Astrocyte (in vitro differentiated cells and primary cell): Measurements from ENCODE around the gene PRKG2. TPM values are rescaled to one million over a fixed set of nuclear protein-coding genes. Genes with fewer than 3 reads are reported as not detected.

Experiments
- DNase-seq: peaks from one replicate; pipeline ENCODE4 v3.0.0-alpha.2; 2010; ENCODE audit warnings: low read depth
- FAIRE-seq: peaks from 2 replicates; lab custom pipeline; 2011; peaks lifted over from hg19 to GRCh38; lab: Jason Lieb, UNC
- H2AFZ ChIP-seq: 2 replicates; pipeline ENCODE4 v1.6.0; 2012; ENCODE audit warnings: low read depth, low read length, inconsistent platforms
- H3K27ac ChIP-seq: 2 replicates; pipeline ENCODE4 v1.5.1; 2011; ENCODE audit warnings: low read depth, low read length, inconsistent platforms
- H3K27me3 ChIP-seq: 2 replicates; pipeline ENCODE4 v1.6.0; 2011; ENCODE audit warnings: low read length, inconsistent platforms; ENCODE audit not compliant: insufficient read depth
- H3K36me3 ChIP-seq: 2 replicates; pipeline ENCODE4 v1.5.1; 2011; ENCODE audit warnings: low read length, inconsistent platforms; ENCODE audit not compliant: insufficient read depth
- H3K4me1 ChIP-seq: 2 replicates; pipeline ENCODE4 v1.5.1; 2011; ENCODE audit warnings: low read length, inconsistent platforms; ENCODE audit not compliant: insufficient read depth
- H3K4me2 ChIP-seq: 2 replicates; pipeline ENCODE4 v1.6.0; 2012; ENCODE audit warnings: low read length, inconsistent platforms
- H3K4me3 ChIP-seq: 2 replicates; pipeline ENCODE4 v1.5.1; 2011; ENCODE audit warnings: low read depth, mild to moderate bottlenecking, low read length, inconsistent platforms; ENCODE audit not compliant: insufficient read depth
- H3K79me2 ChIP-seq: 2 replicates; pipeline ENCODE4 v1.6.0; 2012; ENCODE audit warnings: mild to moderate bottlenecking, low read length, inconsistent platforms; ENCODE audit not compliant: insufficient read depth
- H3K9ac ChIP-seq: 2 replicates; pipeline ENCODE4 v1.6.0; 2012; ENCODE audit warnings: mild to moderate bottlenecking, low read length, inconsistent platforms
- H3K9me3 ChIP-seq: 2 replicates; pipeline ENCODE4 v1.5.1; 2012; ENCODE audit warnings: low read depth, mild to moderate bottlenecking, low read length, inconsistent platforms; ENCODE audit not compliant: insufficient read depth
- H4K20me1 ChIP-seq: 2 replicates; pipeline ENCODE4 v1.6.0; 2012; ENCODE audit warnings: low read length, inconsistent platforms; ENCODE audit not compliant: insufficient read depth
- H3K27ac Mint-ChIP-seq: one replicate; pipeline ENCODE4 v1.8.0; 2021; ENCODE audit warnings: mild to moderate bottlenecking, mixed read lengths; ENCODE audit not compliant: unreplicated experiment
- H3K27me3 Mint-ChIP-seq: one replicate; pipeline ENCODE4 v1.8.0; 2021; ENCODE audit warnings: low read depth, mixed read lengths; ENCODE audit not compliant: unreplicated experiment
- H3K36me3 Mint-ChIP-seq: one replicate; pipeline ENCODE4 v1.8.0; 2021; ENCODE audit warnings: low read depth, mixed read lengths; ENCODE audit not compliant: unreplicated experiment
- H3K4me1 Mint-ChIP-seq: one replicate; pipeline ENCODE4 v1.8.0; 2021; ENCODE audit warnings: low read depth, mixed read lengths; ENCODE audit not compliant: unreplicated experiment
- H3K4me3 Mint-ChIP-seq: one replicate; pipeline ENCODE4 v1.8.0; 2021; ENCODE audit warnings: mild to moderate bottlenecking, moderate library complexity, mixed read lengths; ENCODE audit not compliant: unreplicated experiment
- H3K9me3 Mint-ChIP-seq: one replicate; pipeline ENCODE4 v1.8.0; 2021; ENCODE audit warnings: mild to moderate bottlenecking, mixed read lengths; ENCODE audit not compliant: unreplicated experiment
- EZH2 ChIP-seq: IDR thresholded peaks from 2 replicates; pipeline ENCODE4 v1.6.1; 2012; ENCODE audit warnings: mild to moderate bottlenecking, low read length, inconsistent platforms; ENCODE audit not compliant: insufficient read depth
- total RNA-seq: library from RNA; stranded (reverse); gene quantifications from 2 replicates; pipeline ENCODE4 v1.2.1, GENCODE V29; 2021
- TF ChIP-seq, protein P1 (sequence below): IDR thresholded peaks from 2 replicates; pipeline ENCODE4 v1.5.1; 2011; ENCODE audit warnings: low read depth, mild to moderate bottlenecking, inconsistent platforms, low read length, moderate library complexity; ENCODE audit not compliant: insufficient read depth

Gene PRKG2
- total RNA-seq, 1 donor from 2014 or later, result 0.23 TPM

DNA sequence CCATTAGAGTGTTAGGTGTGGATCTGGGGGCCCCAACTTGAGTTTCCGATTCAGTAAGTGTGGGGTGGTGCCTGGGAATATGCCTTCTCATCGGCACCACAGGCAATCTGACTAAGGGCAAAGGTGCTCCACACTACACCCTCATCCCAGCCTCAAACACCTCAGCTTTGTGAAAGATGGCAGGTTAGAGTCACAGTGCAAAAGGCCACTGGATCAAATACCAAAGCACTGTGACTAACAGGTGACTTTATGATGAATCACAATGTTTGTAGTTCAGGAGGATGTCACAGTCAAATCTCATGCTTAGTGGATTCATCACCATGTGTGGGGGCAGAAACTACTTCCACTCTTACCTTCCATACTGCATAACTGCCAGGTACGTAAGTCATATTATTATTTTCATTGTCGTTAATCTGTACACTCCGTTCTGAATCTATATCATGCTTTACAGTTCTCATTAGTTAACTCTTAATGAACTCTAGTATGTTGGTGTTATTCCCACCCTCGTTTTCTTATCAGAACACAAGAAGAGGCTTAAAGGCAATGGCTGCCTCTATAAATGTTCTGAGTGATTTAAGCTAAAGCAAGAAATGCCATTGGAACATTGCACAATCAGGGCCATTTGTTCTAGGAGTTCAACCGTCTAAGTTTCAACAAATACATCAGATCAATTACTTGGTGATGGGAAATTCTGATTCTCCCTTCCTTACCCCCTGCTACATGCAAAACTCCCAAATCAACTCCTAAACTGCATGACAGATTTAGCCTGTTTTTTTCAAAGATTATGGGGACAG is 50.2 kb downstream of the PRKG2 start:
- TF ChIP-seq EZH2, result no peak
- TF ChIP-seq, protein P1, sequence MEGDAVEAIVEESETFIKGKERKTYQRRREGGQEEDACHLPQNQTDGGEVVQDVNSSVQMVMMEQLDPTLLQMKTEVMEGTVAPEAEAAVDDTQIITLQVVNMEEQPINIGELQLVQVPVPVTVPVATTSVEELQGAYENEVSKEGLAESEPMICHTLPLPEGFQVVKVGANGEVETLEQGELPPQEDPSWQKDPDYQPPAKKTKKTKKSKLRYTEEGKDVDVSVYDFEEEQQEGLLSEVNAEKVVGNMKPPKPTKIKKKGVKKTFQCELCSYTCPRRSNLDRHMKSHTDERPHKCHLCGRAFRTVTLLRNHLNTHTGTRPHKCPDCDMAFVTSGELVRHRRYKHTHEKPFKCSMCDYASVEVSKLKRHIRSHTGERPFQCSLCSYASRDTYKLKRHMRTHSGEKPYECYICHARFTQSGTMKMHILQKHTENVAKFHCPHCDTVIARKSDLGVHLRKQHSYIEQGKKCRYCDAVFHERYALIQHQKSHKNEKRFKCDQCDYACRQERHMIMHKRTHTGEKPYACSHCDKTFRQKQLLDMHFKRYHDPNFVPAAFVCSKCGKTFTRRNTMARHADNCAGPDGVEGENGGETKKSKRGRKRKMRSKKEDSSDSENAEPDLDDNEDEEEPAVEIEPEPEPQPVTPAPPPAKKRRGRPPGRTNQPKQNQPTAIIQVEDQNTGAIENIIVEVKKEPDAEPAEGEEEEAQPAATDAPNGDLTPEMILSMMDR, result no peak
- Histone ChIP-seq H3K9ac (no peak overlapping the region), H3K4me1 (peaks cover 14% of the 10 kb centered on the region), H3K4me3 (peak overlapping the region; percentile 19), H3K27ac (no peak overlapping the region), H2AFZ (no peak overlapping the region), H3K36me3 (no peaks in the 10 kb centered on the region), H3K27me3 (peaks cover 3% of the 10 kb centered on the region), H4K20me1 (no peaks in the 10 kb centered on the region), H3K9me3 (no peaks in the 10 kb centered on the region), H3K79me2 (no peaks in the 10 kb centered on the region), H3K4me2 (peak overlapping the region; percentile 58)
- no peaks in the 10 kb centered on the region for H3K27me3 Mint-ChIP-seq
- DNase-seq, result peak; percentile 67
- no peak overlapping the region for H3K4me3 Mint-ChIP-seq
- no peak overlapping the region for H3K27ac Mint-ChIP-seq
- peaks cover 7% of the 10 kb centered on the region for H3K4me1 Mint-ChIP-seq
- no peaks in the 10 kb centered on the region for H3K36me3 Mint-ChIP-seq
- FAIRE-seq, result peak; percentile 97
- no peaks in the 10 kb centered on the region for H3K9me3 Mint-ChIP-seq

DNA sequence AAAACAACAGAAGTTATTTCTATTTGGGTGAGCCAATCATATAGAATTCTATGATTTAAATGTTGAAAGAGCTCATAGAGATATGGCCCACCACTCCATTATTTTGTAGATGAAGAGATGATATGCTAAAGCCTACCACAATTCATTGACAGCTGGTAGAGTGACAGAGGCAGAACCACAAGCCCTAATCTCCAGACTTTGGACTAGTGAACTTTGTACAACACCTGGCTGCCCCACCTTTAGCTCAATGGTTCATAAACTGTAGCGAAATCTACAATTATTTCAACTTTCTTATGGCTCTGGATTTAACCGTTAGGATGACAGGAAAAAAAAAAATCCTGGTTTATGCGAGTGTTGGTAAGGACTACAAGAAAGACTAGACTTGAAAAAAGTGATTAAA is 50.9 kb downstream of the PRKG2 start:
- Histone ChIP-seq H3K27ac (no peak overlapping the region), H3K4me2 (peak overlapping the region; percentile 58), H3K4me1 (peaks cover 14% of the 10 kb centered on the region), H3K9me3 (no peaks in the 10 kb centered on the region), H2AFZ (no peak overlapping the region), H4K20me1 (no peaks in the 10 kb centered on the region), H3K9ac (no peak overlapping the region), H3K4me3 (no peak overlapping the region), H3K36me3 (no peaks in the 10 kb centered on the region), H3K27me3 (peaks cover 3% of the 10 kb centered on the region), H3K79me2 (no peaks in the 10 kb centered on the region)
- TF ChIP-seq EZH2, result no peak
- TF ChIP-seq, protein P1, result no peak
- H3K27me3 Mint-ChIP-seq, result no peaks in the 10 kb centered on the region
- H3K9me3 Mint-ChIP-seq, result no peaks in the 10 kb centered on the region
- no peak overlapping the region for H3K4me3 Mint-ChIP-seq
- no peak for DNase-seq
- H3K27ac Mint-ChIP-seq, result no peak overlapping the region
- H3K36me3 Mint-ChIP-seq, result no peaks in the 10 kb centered on the region
- FAIRE-seq, result no peak
- H3K4me1 Mint-ChIP-seq, result peaks cover 7% of the 10 kb centered on the region
